Testis (tissue), 2 donors: Measurements from ENCODE around the gene OR8A1.

Experiments
- CTCF ChIP-seq, 3 experiments: fragments of 450-650 bp in 2 of 3; fragments of 200-600 bp in 1 of 3; sonication (generic) in 1 of 3; IDR thresholded peaks; one replicate each; pipeline ENCODE4 v1.5.1; 2016 to 2019; ENCODE audit warnings: antibody characterized with exemption in 3 of 3, mild to moderate bottlenecking in 2 of 3, moderate library complexity in 1 of 3
- POLR2A ChIP-seq: fragments of 450-650 bp; IDR thresholded peaks from one replicate; pipeline ENCODE4 v1.6.1; 2017; ENCODE audit warnings: antibody characterized with exemption, mild to moderate bottlenecking, moderate library complexity

- no peak for TF ChIP-seq CTCF (IDR thresholded peaks at IDR 0.05)
- no peak for TF ChIP-seq POLR2A
Measured at GRCh38 chr11:124556828-124557227, 13.0 kb upstream of the OR8A1 start.
